Neuronal stem cell (in vitro differentiated cells): Measurements from ENCODE around the gene CCDC157.

Experiments
- DNase-seq: peaks from one replicate; pipeline ENCODE4 v3.0.0-alpha.2; 2013; ENCODE audit warnings: low spot score
- H2AFZ ChIP-seq: one replicate; pipeline ENCODE4 v1.6.1; 2013; ENCODE audit warnings: mild to moderate bottlenecking, low read length, inconsistent platforms
- H2AK5ac ChIP-seq: 2 replicates; pipeline ENCODE4 v1.6.1; 2013; ENCODE audit warnings: low read depth, mild to moderate bottlenecking, inconsistent platforms, low read length, moderate library complexity, mixed read lengths
- H2BK120ac ChIP-seq: 2 replicates; pipeline ENCODE4 v1.6.1; 2013; ENCODE audit warnings: low read depth, mild to moderate bottlenecking, inconsistent platforms, low read length, moderate library complexity, mixed read lengths
- H2BK12ac ChIP-seq: one replicate; pipeline ENCODE4 v1.6.1; 2013; ENCODE audit warnings: low read length, inconsistent platforms
- H2BK15ac ChIP-seq: 2 replicates; pipeline ENCODE4 v1.6.1; 2013; ENCODE audit warnings: mild to moderate bottlenecking, low read length, inconsistent platforms, mixed read lengths
- H2BK5ac ChIP-seq: one replicate; pipeline ENCODE4 v1.6.1; 2013; ENCODE audit warnings: inconsistent platforms, mild to moderate bottlenecking, low read length, moderate library complexity
- H3K14ac ChIP-seq: one replicate; pipeline ENCODE4 v1.6.1; 2013; ENCODE audit warnings: low read length, inconsistent platforms
- H3K18ac ChIP-seq: 2 replicates; pipeline ENCODE4 v1.6.1; 2013; ENCODE audit warnings: low read length, inconsistent platforms
- H3K23ac ChIP-seq: 2 replicates; pipeline ENCODE4 v1.6.1; 2013; ENCODE audit warnings: low read depth, mild to moderate bottlenecking, mixed read lengths, low read length, inconsistent platforms; ENCODE audit not compliant: poor library complexity
- H3K27ac ChIP-seq: replicated peaks from 3 replicates; pipeline ENCODE4 v1.5.1; 2013; ENCODE audit warnings: low read length, inconsistent platforms
- H3K27me3 ChIP-seq, 3 experiments: 2 replicates each; pipeline ENCODE4 v1.6.1; 2013; ENCODE audit warnings: low read length in 3 of 3, mild to moderate bottlenecking in 2 of 3, inconsistent platforms in 1 of 3, low read depth in 1 of 3, mixed read lengths in 1 of 3, moderate library complexity in 1 of 3; ENCODE audit not compliant: control insufficient read depth in 3 of 3, insufficient read depth in 3 of 3
- H3K36me3 ChIP-seq, 2 donors: replicated peaks in 1 of 2; 2 replicates each; pipeline ENCODE4 v1.6.1; 2013; ENCODE audit warnings: low read length in 2 of 2; ENCODE audit not compliant: control insufficient read depth in 2 of 2, insufficient read depth in 2 of 2
- H3K4ac ChIP-seq: 2 replicates; pipeline ENCODE4 v1.6.1; 2013; ENCODE audit warnings: inconsistent platforms, mild to moderate bottlenecking, low read length, moderate library complexity
- H3K4me1 ChIP-seq, 2 donors: 1 replicate in 1 of 2; 2 replicates in 1 of 2; pipeline ENCODE4 v1.6.1; 2013; ENCODE audit warnings: low read length in 2 of 2, low read depth in 1 of 2; ENCODE audit not compliant: control insufficient read depth in 2 of 2, insufficient read depth in 1 of 2
- H3K4me2 ChIP-seq: one replicate; pipeline ENCODE4 v1.6.1; 2013; ENCODE audit warnings: mild to moderate bottlenecking, low read length, inconsistent platforms; ENCODE audit not compliant: insufficient read depth, poor library complexity, severe bottlenecking
- H3K4me3 ChIP-seq, 2 donors: 2 replicates each; pipeline ENCODE4 v1.5.1; 2013; ENCODE audit warnings: low read length in 2 of 2, mild to moderate bottlenecking in 2 of 2, inconsistent platforms in 1 of 2, moderate library complexity in 1 of 2
- H3K79me1 ChIP-seq: one replicate; pipeline ENCODE4 v1.6.1; 2013; ENCODE audit warnings: low read depth, mild to moderate bottlenecking, inconsistent platforms, low read length, moderate library complexity
- H3K9ac ChIP-seq: one replicate; pipeline ENCODE4 v1.6.1; 2013; ENCODE audit warnings: mild to moderate bottlenecking, low read depth, low read length, inconsistent platforms; ENCODE audit not compliant: poor library complexity
- H3K9me3 ChIP-seq, 2 donors: replicated peaks in 1 of 2; 2 replicates each; pipeline versions ENCODE3 to v1.6.1; 2013; ENCODE audit warnings: low read length in 2 of 2, mild to moderate bottlenecking in 2 of 2, inconsistent platforms in 1 of 2, low read depth in 1 of 2, mixed read lengths in 1 of 2, moderate library complexity in 1 of 2; ENCODE audit not compliant: control insufficient read depth in 2 of 2, insufficient read depth in 1 of 2
- H4K8ac ChIP-seq: one replicate; pipeline ENCODE4 v1.6.1; 2013; ENCODE audit warnings: low read depth, mild to moderate bottlenecking, inconsistent platforms, low read length, moderate library complexity
- H4K91ac ChIP-seq: one replicate; pipeline ENCODE4 v1.6.1; 2013; ENCODE audit warnings: low read length, low read depth, mild to moderate bottlenecking, inconsistent platforms; ENCODE audit not compliant: poor library complexity
- WGBS, 2 donors: extraction: QIAGEN DNeasy Blood & Tissue Kit; methylation state at CpG; one replicate each; pipeline ENCODE4 v1.1.7; 2013; ENCODE audit warnings: missing lambda C conversion rate in 2 of 2, mixed read lengths in 1 of 2; ENCODE audit not compliant: insufficient read length in 2 of 2, insufficient replicate concordance in 1 of 2; ENCODE audit errors: extremely low coverage in 2 of 2; 5-methylcytosine and 5-hydroxymethylcytosine counted together

The CCDC157 gene

DNA sequence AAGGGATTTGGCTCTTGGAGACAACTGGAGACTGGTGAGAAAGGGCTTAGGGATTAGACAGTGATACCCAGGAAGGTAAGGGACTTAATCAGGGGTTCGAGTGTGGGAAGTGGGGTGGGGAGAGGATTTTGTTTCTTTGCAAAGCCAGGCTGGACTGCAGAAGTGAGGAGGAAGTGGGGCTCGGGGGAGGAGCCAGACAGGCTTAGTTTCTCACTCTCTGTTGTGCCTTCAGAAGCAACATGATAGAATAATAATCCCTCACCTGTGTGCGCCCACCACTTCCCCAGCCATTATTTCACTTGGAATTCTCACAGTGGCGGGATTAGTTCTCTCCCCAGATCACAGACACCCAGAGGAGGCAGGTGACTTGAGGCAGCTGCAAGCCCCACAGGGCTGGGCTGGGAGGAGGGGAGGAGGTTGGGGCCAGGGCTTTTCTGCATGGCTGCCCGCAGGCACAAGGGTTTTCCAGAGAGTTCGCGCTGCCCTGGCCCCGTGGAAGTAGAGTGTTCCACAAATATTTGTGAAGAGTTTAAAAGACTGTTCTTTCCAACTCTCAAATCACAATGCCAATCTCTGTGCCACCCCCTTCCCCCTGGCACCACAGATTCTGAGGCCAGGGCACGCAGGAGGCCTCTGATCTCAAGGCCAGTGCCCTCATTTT is 36.0 kb downstream of the CCDC157 start:
- Histone ChIP-seq H2BK12ac (peak overlapping the region; percentile 4), H2AFZ (peak overlapping the region; percentile 86), H3K23ac (no peak overlapping the region), H3K36me3 (no peaks in the 10 kb centered on the region), H3K14ac (no peak overlapping the region), H3K18ac (peak overlapping the region; percentile 3), H2AK5ac (peak overlapping the region; percentile 88), H3K4ac (no peak overlapping the region), H3K79me1 (no peaks in the 10 kb centered on the region), H3K4me2 (peak overlapping the region; percentile 41), H3K4me3 (no peak overlapping the region), H3K27ac (peak overlapping the region; percentile 81), H3K9ac (no peak overlapping the region), H3K4me1 (peaks cover 22 to 24% of the 10 kb centered on the region in 2 donors), H2BK15ac (peak overlapping the region; percentile 63), H2BK5ac (peak overlapping the region; percentile 56), H3K27me3 (peaks cover 0 to 15% (median 10%) of the 10 kb centered on the region in 3 experiments), H3K9me3 (peaks cover 5% of the 10 kb centered on the region in 2 donors), H2BK120ac (no peak overlapping the region), H4K91ac (peak overlapping the region; percentile 40), H4K8ac (no peak overlapping the region)
- DNase-seq, result no peak
- no CpG with 5 or more reads among the region's 9 CpGs for WGBS, 2 donors

DNA sequence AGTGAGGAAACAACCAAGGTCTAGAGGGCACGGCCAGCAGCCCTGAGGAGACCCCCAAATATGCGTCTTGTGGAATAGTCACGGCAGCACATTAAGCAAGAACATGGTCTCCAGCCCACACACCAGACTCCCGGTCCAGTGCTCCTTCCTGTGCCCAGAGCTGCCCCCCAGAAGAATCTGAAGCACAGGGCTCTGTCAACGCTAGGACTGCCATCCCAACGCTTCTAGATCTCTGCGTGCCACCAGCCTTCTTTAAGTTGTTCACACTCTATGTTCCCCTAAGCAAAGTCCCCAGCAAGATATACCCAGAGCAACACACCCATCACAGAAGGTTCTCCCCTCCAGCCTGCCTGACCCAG is 36.5 kb downstream of the CCDC157 start:
- Histone ChIP-seq H3K4me3 (no peak overlapping the region), H3K14ac (no peak overlapping the region), H3K36me3 (no peaks in the 10 kb centered on the region)

DNA sequence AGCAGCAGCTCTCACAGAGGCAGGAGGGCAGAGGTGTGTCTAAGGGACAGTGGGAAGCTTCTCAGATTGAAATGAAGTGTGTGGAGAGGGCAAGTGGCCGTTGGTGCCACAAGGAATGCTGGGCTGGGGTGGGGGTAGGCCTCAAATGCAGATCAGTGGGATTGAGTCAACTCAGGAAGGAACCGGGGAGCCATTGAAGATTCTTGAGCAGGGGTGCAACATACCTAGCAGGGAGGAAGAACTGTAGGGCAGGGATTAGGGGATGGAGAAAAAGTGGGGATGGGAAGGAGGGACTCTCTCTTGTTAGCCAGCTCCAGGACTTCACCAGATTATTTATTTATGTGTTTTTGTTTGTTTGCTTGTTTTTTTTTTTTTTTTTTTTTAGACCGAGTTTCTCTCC is 37.1 kb downstream of the CCDC157 start:
- Histone ChIP-seq H2AK5ac (peak overlapping the region; percentile 88), H3K23ac (no peak overlapping the region), H3K9ac (no peak overlapping the region), H2BK120ac (no peak overlapping the region), H3K27ac (no peak overlapping the region), H4K91ac (peak overlapping the region; percentile 85), H3K4ac (no peak overlapping the region), H2BK15ac (peak overlapping the region; percentile 11), H3K18ac (peak overlapping the region; percentile 3), H3K4me1 (peaks cover 22 to 28% of the 10 kb centered on the region in 2 donors), H2BK5ac (no peak overlapping the region), H3K79me1 (no peaks in the 10 kb centered on the region), H3K14ac (no peak overlapping the region), H3K9me3 (peaks cover 5% of the 10 kb centered on the region in 2 donors), H3K36me3 (no peaks in the 10 kb centered on the region), H3K4me3 (no peak overlapping the region), H3K27me3 (peaks cover 0 to 22% (median 10%) of the 10 kb centered on the region in 3 experiments), H2BK12ac (no peak overlapping the region), H3K4me2 (no peak overlapping the region), H2AFZ (no peak overlapping the region), H4K8ac (no peak overlapping the region)
- no CpG with 5 or more reads among the region's 3 CpGs for WGBS, 2 donors
- DNase-seq, result no peak

More for the DNA sequence above, 36.5 kb downstream of the CCDC157 start:
- no peak overlapping the region for H4K8ac ChIP-seq
- no peak overlapping the region for H3K23ac ChIP-seq
- peak overlapping the region; percentile 37 for H3K4ac ChIP-seq
- peak overlapping the region; percentile 81 for H3K27ac ChIP-seq
- H3K79me1 ChIP-seq, result no peaks in the 10 kb centered on the region
- H4K91ac ChIP-seq, result peak overlapping the region; percentile 40
- peaks cover 0 to 20% (median 10%) of the 10 kb centered on the region in 3 experiments for H3K27me3 ChIP-seq
- peak overlapping the region; percentile 56 for H2BK5ac ChIP-seq
- peak overlapping the region; percentile 3 for H3K18ac ChIP-seq
- DNase-seq, result no peak
- peak overlapping the region; percentile 63 for H2BK15ac ChIP-seq
- no peak overlapping the region for H2BK120ac ChIP-seq
- WGBS, 2 donors, result no CpG with 5 or more reads among the region's 7 CpGs
- peak overlapping the region; percentile 4 for H2BK12ac ChIP-seq
- peak overlapping the region; percentile 41 for H3K4me2 ChIP-seq
- peak overlapping the region; percentile 86 for H2AFZ ChIP-seq
- H2AK5ac ChIP-seq, result peak overlapping the region; percentile 88
- no peak overlapping the region for H3K9ac ChIP-seq
- peaks cover 22 to 28% of the 10 kb centered on the region in 2 donors for H3K4me1 ChIP-seq
- peaks cover 5% of the 10 kb centered on the region in 2 donors for H3K9me3 ChIP-seq

DNA sequence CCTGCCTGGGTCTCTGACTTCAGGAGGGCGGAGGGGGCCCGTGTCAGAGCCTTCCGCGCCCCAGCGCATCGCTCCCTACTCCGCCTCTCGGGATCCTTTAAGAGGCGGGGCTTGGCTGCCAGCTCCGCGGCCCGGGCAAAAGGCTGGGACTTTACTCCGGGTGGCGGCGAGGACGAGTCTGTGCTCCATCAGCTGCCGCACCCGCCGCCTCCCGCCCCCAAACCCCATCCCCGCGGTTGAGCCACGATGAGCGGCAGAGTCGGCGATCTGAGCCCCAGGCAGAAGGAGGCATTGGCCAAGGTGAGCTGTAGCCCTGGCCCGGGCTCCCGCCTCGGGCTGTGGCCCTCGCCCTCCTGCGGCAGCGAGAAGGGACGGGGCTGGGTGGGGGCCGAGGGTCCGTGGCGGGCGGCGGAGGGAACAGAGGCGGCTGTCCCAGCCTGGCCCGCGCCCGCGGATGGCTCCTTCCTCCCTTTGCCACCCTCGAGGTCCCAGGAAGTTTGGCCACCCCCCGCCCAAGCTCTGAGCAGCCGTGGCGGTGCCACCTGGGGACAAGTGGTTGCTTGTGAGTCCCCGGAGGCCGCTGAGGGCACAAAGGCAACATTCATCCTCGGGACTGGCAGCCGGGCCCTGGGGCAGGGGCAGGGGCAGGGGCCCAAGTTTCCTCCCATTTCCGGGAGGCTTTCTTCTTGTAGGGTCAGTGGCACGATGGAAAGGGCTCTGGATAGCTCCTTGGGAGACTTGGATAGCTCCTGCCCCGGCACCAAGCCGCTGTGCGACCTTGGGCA is 40.3 kb downstream of the CCDC157 start, which contains the start of gene SEC14L2:
TSS of gene SEC14L2 (plus strand) at position 148 of the 785 bp plus-strand sequence. CDS start at position 247, 99 bp downstream.
- no peak for DNase-seq

More for the DNA sequence above, 40.3 kb downstream of the CCDC157 start, which contains the start of gene SEC14L2:
- Histone ChIP-seq H3K36me3 (no peaks in the 10 kb centered on the region), H3K4me3 (peak within 1 kb of the TSS; percentile 64 to 84), H2BK12ac (no peak within 1 kb of the TSS), H3K9ac (peak within 1 kb of the TSS; percentile 89), H3K18ac (peak within 1 kb of the TSS; percentile 91), H3K79me1 (no peaks in the 10 kb centered on the region), H3K4ac (no peak within 1 kb of the TSS), H3K9me3 (no peaks in the 10 kb centered on the region), H2AK5ac (peak within 1 kb of the TSS; percentile 34), H3K27ac (no peak within 1 kb of the TSS), H3K27me3 (peaks cover 0 to 22% (median 10%) of the 10 kb centered on the region in 3 experiments), H2BK15ac (peak within 1 kb of the TSS; percentile 27), H3K4me2 (peak within 1 kb of the TSS; percentile 87), H4K8ac (no peak within 1 kb of the TSS), H2BK5ac (no peak within 1 kb of the TSS), H3K4me1 (peaks cover 23 to 28% of the 10 kb centered on the region in 2 donors), H3K14ac (no peak within 1 kb of the TSS), H2AFZ (peak within 1 kb of the TSS; percentile 98), H3K23ac (no peak within 1 kb of the TSS), H2BK120ac (no peak within 1 kb of the TSS), H4K91ac (peak within 1 kb of the TSS; percentile 19)
- WGBS, 2 donors, result no CpG with 5 or more reads among the region's 56 CpGs
